ENCODE data around the gene CALY. TPM values are rescaled to one million over a fixed set of nuclear protein-coding genes. Genes with fewer than 3 reads are reported as not detected.

Gene CALY
- polyA plus RNA-seq, 1 of the 3 experiments (the other 2 are of a cell fraction): 3.3 TPM

DNA sequence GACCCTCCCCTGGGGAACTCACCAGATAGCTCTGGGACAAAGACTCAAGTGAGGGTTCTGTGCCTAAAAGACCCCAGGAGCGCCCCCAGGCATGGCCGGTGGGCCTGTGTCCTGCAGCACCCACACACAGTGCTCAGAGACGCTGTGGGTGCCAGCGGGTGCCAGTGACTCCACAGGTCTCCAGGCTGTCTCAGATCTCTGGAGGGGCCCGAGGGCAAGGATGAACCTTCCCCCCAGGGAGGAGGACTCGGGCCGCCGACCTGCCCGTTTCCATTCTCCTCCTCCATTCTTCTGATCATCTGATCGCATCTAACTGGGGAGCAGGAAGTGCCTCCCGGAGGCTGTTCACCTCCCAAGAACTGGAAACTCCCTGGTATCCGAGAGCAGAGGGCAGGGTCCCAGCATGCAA is 61.0 kb downstream of the CALY start:
- no peaks in the 10 kb centered on the region for H3K9me3 ChIP-seq
- H3K27ac ChIP-seq (ENCODE audit: low read depth in 2 of 2, low read length in 1 of 2): no peak overlapping the region
- DNase-seq: no peak
- no peaks in the 10 kb centered on the region; a peak in 1 of 4 replicates for H3K4me1 ChIP-seq (ENCODE audit: control insufficient read depth in 1 of 2, insufficient read depth in 2 of 2, low read depth in 1 of 2, low read length in 1 of 2)
- H3K9ac ChIP-seq: no peak overlapping the region
- H3K79me2 ChIP-seq (ENCODE audit: insufficient read depth): no peaks in the 10 kb centered on the region
- no peaks in the 10 kb centered on the region for H3K9me2 ChIP-seq
- POLR2A ChIA-PET: no interaction called here
- H2AFZ ChIP-seq (ENCODE audit: low read depth): no peak overlapping the region
- H3F3A ChIP-seq (replicated peaks; ENCODE audit: insufficient read depth): no peaks in the 10 kb centered on the region
- no peak overlapping the region for H3K4me3 ChIP-seq (ENCODE audit: low read depth in 2 of 2, low read length in 1 of 2)
- peaks cover 0 to 17% of the 10 kb centered on the region in 2 experiments for H3K36me3 ChIP-seq (replicated peaks in 1 of 2; ENCODE audit: control insufficient read depth in 1 of 2, insufficient read depth in 2 of 2, low read length in 1 of 2)
- no peak overlapping the region for H3K4me2 ChIP-seq
- 63% methylated on average over 3 of the region's 12 CpGs for WGBS (ENCODE audit: low lambda C conversion rate)
- CTCF ChIA-PET: interaction anchor here (0.7 to 3.1 kb wide), 2 partner anchors 32 to 440 kb away, joined by 3 to 9 read pairs; no protein-coding TSS in a partner anchor
- H4K20me1 ChIP-seq (ENCODE audit: insufficient read depth): no peaks in the 10 kb centered on the region; the same call in 1 of the 2 replicates
- H3K27me3 ChIP-seq (ENCODE audit: insufficient read depth): no peaks in the 10 kb centered on the region
- no peak for TF ChIP-seq CHD2 (IDR thresholded peaks at IDR 0.05; ENCODE audit: low read length, partially characterized antibody)
- TF ChIP-seq, protein P1, sequence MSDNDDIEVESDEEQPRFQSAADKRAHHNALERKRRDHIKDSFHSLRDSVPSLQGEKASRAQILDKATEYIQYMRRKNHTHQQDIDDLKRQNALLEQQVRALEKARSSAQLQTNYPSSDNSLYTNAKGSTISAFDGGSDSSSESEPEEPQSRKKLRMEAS (IDR thresholded peaks at IDR 0.05; ENCODE audit: low read depth): no peak
- TF ChIP-seq RCOR1 (IDR thresholded peaks at IDR 0.05; ENCODE audit: low read length): no peak
- no peak for TF ChIP-seq ELF1 (IDR thresholded peaks at IDR 0.05)
- no peak for TF ChIP-seq NRF1 (IDR thresholded peaks at IDR 0.05; ENCODE audit: low read depth, low read length)
- no peak for TF ChIP-seq YY1 (IDR thresholded peaks at IDR 0.05; ENCODE audit: low read depth)
- TF ChIP-seq TAF1 (IDR thresholded peaks at IDR 0.05; ENCODE audit: borderline replicate concordance, low read depth, low read length): no peak
- no peak for TF ChIP-seq TCF12 (IDR thresholded peaks at IDR 0.05)
- no peak for TF ChIP-seq RAD21 (IDR thresholded peaks at IDR 0.05; ENCODE audit: low read length)
- no peak for TF ChIP-seq MEF2A (IDR thresholded peaks at IDR 0.05; ENCODE audit: borderline replicate concordance, low read depth)
- no peak for TF ChIP-seq POLR2AphosphoS5 (IDR thresholded peaks at IDR 0.05; ENCODE audit: low read depth, low read length)
- TF ChIP-seq RXRA (IDR thresholded peaks at IDR 0.05; ENCODE audit: borderline replicate concordance, low read depth): no peak
- TF ChIP-seq, protein P2, sequence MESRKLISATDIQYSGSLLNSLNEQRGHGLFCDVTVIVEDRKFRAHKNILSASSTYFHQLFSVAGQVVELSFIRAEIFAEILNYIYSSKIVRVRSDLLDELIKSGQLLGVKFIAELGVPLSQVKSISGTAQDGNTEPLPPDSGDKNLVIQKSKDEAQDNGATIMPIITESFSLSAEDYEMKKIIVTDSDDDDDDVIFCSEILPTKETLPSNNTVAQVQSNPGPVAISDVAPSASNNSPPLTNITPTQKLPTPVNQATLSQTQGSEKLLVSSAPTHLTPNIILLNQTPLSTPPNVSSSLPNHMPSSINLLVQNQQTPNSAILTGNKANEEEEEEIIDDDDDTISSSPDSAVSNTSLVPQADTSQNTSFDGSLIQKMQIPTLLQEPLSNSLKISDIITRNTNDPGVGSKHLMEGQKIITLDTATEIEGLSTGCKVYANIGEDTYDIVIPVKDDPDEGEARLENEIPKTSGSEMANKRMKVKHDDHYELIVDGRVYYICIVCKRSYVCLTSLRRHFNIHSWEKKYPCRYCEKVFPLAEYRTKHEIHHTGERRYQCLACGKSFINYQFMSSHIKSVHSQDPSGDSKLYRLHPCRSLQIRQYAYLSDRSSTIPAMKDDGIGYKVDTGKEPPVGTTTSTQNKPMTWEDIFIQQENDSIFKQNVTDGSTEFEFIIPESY (IDR thresholded peaks at IDR 0.05; ENCODE audit: borderline replicate concordance, low read depth): no peak
- no peak for TF ChIP-seq SMC3 (IDR thresholded peaks at IDR 0.05; ENCODE audit: low read depth, low read length)
- TF ChIP-seq EP300 (IDR thresholded peaks at IDR 0.05; ENCODE audit: borderline replicate concordance in 1 of 2, low read depth in 1 of 2, low read length in 1 of 2): no peak
- TF ChIP-seq, protein P3, sequence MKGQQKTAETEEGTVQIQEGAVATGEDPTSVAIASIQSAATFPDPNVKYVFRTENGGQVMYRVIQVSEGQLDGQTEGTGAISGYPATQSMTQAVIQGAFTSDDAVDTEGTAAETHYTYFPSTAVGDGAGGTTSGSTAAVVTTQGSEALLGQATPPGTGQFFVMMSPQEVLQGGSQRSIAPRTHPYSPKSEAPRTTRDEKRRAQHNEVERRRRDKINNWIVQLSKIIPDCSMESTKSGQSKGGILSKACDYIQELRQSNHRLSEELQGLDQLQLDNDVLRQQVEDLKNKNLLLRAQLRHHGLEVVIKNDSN (IDR thresholded peaks at IDR 0.05; ENCODE audit: borderline replicate concordance, low read depth): no peak
- no peak for TF ChIP-seq EZH2phosphoT487 (IDR thresholded peaks at IDR 0.05; ENCODE audit: borderline replicate concordance, low read depth)
- TF ChIP-seq, protein P4, sequence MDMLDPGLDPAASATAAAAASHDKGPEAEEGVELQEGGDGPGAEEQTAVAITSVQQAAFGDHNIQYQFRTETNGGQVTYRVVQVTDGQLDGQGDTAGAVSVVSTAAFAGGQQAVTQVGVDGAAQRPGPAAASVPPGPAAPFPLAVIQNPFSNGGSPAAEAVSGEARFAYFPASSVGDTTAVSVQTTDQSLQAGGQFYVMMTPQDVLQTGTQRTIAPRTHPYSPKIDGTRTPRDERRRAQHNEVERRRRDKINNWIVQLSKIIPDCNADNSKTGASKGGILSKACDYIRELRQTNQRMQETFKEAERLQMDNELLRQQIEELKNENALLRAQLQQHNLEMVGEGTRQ (IDR thresholded peaks at IDR 0.05; ENCODE audit: borderline replicate concordance, low read depth, low read length): no peak
- no peak for TF ChIP-seq SIN3A (IDR thresholded peaks at IDR 0.05; ENCODE audit: borderline replicate concordance, low read depth, low read length)
- no peak for TF ChIP-seq GABPA (IDR thresholded peaks at IDR 0.05; ENCODE audit: low read depth)

Data from SK-N-SH (cell line).